ENCODE measurements around the gene CKAP2. TPM values are rescaled to one million over a fixed set of nuclear protein-coding genes. Genes with fewer than 3 reads are reported as not detected.

Gene CKAP2
- polyA plus RNA-seq (2011; rRNA removed) (24.5 and 25.4 TPM in 2 replicates), polyA plus RNA-seq (2017; fragmentation: RNase III; extraction: RNeasy Plus Mini Kit Qiagen cat#74134 plus additional on column Dnase treatment) (29.9 to 33.4 TPM (median 30.5 TPM) in 3 replicates), polyA minus RNA-seq (2011; rRNA and poly(A)+ RNA removed) (6.9 and 7.6 TPM in 2 replicates)
- polyA plus RNA-seq (2012; cell fraction: cytosol; rRNA removed) = 6.4 and 6.7 TPM in 2 replicates
- polyA plus RNA-seq (2012; cell fraction: nucleus; rRNA removed) = 4.3 and 6.2 TPM in 2 replicates

DNA sequence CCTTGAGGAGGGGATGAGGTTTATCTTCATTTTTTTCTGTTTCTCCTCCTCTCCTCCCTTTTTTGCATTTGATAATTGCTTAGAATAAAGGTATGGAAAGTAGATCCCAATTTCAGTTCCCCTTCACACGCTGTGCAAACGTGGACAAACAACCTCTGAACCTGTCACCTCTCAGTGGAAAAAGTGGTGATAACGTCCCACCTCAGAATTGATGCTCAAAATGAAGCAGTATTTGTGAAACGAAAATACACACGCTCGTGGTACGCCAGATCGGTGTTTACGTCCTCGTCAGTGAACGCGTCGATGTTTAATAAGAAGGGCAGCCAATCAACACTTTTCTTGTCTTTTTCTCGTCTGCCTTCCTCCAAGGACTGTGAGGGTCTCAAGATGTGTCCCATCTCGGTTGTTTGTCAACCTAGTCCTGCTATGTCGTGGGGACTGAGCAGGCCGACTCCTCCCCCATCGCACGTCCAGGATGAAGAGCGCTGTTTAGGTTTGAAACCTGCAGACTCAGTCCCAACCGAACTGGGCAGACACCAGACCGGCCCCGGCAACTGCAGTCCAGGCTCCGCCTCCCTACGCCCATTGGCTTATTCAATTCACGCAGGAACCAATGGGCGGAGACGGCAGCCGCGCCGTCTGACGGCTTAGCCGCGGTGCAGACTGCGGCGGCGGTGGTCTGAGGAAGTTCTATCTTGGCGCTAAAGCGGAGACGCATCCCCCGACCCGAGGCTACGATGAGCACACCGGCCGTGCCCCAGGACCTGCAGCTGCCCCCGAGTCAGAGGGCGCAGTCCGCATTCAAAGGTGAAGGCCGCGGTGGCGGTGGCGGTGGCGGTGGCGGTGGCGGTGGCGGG, at the start of gene CKAP2:
Gene CKAP2 (plus strand): TSS at position 659 of the 857 bp plus-strand sequence. CDS start 79 bp downstream, at position 738.
- DNase-seq (ENCODE audit: low read depth in 1 of 2, low spot score in 1 of 2) (peak; percentile 76 to 92), ATAC-seq (peak; percentile 91 to 92), FAIRE-seq (no peak)
- peak within 1 kb of the TSS; percentile 91 to 93 for H3K27ac ChIP-seq
- POLR2A ChIA-PET = no interaction called here
- H3K4me3 ChIP-seq = peak within 1 kb of the TSS; percentile 96
- WGBS (ENCODE audit: missing lambda C conversion rate) = under 1% methylated on average over 23 of the region's 56 CpGs
- peak within 1 kb of the TSS; percentile 98 for H3K4me2 ChIP-seq
- peaks cover 36% of the 10 kb centered on the region; the same call in 2 of the 3 replicates for H3K4me1 ChIP-seq
- H3K9me3 ChIP-seq = no peaks in the 10 kb centered on the region
- TF ChIP-seq MAZ (IDR thresholded peaks at IDR 0.05; ENCODE audit: borderline replicate concordance, low read depth, low read length) (no peak), RFX5 (IDR thresholded peaks at IDR 0.05) (peak; percentile 93), RARB (CRISPR knock-in tag; IDR thresholded peaks at IDR 0.05) (no peak), MAX (IDR thresholded peaks at IDR 0.05) (peak; percentile 15), CBX2 (IDR thresholded peaks at IDR 0.05; ENCODE audit: borderline replicate concordance, low read depth) (no peak), MYC (IDR thresholded peaks at IDR 0.05; ENCODE audit: borderline replicate concordance, low read length) (0 out of 2 replicates have a peak, but pooled peaks have one; percentile 32), POLR2A (IDR thresholded peaks at IDR 0.05; ENCODE audit: low read length) (peak; percentile 72), NFE2L2 (conservative IDR thresholded peaks at IDR 0.05; ENCODE audit: low read length) (no peak), ZC3H11A (IDR thresholded peaks at IDR 0.05) (no peak), JUN (IDR thresholded peaks at IDR 0.05) (peak; percentile 26 to 66; a peak in 4 of 5 replicates), HES2 (IDR thresholded peaks at IDR 0.05) (no peak), MAFK (IDR thresholded peaks at IDR 0.05; ENCODE audit: partially characterized antibody) (peak; percentile 44)
- TF ChIP-seq, protein P1, sequence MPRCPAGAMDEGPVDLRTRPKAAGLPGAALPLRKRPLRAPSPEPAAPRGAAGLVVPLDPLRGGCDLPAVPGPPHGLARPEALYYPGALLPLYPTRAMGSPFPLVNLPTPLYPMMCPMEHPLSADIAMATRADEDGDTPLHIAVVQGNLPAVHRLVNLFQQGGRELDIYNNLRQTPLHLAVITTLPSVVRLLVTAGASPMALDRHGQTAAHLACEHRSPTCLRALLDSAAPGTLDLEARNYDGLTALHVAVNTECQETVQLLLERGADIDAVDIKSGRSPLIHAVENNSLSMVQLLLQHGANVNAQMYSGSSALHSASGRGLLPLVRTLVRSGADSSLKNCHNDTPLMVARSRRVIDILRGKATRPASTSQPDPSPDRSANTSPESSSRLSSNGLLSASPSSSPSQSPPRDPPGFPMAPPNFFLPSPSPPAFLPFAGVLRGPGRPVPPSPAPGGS (IDR thresholded peaks at IDR 0.05) = peak; percentile 49; the same call in 1 of the 3 replicates
- CTCF ChIA-PET = no interaction called here

DNA sequence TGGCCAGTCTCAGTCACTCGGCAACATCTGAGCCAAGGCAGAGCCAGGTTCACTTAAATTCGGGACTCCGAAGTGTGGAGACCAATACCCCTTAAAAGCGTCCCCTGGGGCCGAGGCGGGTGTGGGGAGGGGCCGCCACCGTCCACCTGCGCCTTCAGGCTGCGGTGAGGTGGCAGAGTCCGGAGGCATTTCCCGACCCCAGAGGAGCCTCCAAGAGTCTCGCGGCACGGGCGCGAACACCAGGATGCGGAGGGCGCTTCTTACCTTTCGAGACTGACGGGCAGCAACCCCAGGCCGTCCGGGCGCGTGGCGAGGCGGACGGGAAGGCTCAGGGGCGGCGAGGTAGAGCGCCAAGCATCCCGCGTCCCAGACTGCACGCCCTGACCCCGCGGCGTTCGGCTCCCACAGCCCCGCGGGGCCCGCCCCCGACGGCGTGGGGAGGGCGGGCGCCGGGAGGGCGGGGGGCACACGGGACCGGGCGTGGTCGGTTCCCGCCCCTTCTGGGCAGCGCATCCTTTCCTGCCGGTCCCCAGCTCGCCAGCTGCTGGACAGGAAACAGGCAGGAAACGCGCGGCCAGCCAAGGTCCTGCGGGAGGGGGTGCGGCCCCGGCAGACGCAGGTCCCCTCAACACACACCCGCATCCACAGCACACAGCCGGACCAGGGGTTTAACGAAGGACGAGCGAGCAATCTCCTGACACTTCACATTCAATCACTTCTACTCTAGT, 49.3 kb upstream of the CKAP2 start, which contains the start of gene THSD1:
Gene THSD1 (minus strand): TSS at position 406 of the 728 bp plus-strand sequence. CDS start 3,572 bp downstream, outside the sequence.
- Histone ChIP-seq H3K4me1 (peaks cover 22% of the 10 kb centered on the region), H3K4me3 (peak within 1 kb of the TSS; percentile 81), H3K9me3 (no peaks in the 10 kb centered on the region), H3K27ac (peak within 1 kb of the TSS; percentile 75 to 88), H3K4me2 (peak within 1 kb of the TSS; percentile 94)
- CTCF ChIA-PET = interaction anchor here (0.6 to 3.7 kb wide), 3 partner anchors 44 to 995 kb away, joined by 3 to 30 read pairs (median 28); partner anchors contain the start of gene VPS36
- peak; percentile 44 for TF ChIP-seq POLR2A (IDR thresholded peaks at IDR 0.05; ENCODE audit: low read length)
- no peak for TF ChIP-seq POLR2AphosphoS2 (conservative IDR thresholded peaks at IDR 0.05; ENCODE audit: low read length)
- TF ChIP-seq MAX (IDR thresholded peaks at IDR 0.05) = peak; percentile 40
- TF ChIP-seq JUN (IDR thresholded peaks at IDR 0.05) = 0 out of 5 replicates have a peak, but pooled peaks of 1 of the 2 experiments have one; percentile 37
- POLR2A ChIA-PET = interaction anchor here (0.5 to 1.8 kb wide), 4 partner anchors 9 to 44 kb away, joined by 3 to 7 read pairs (median 6); partner anchors contain the start of gene VPS36
- peak; percentile 91 to 93 for ATAC-seq
- FAIRE-seq = no peak
- 1% methylated on average over 15 of the region's 68 CpGs for WGBS (ENCODE audit: missing lambda C conversion rate)
- peak; percentile 40 to 54 for DNase-seq (ENCODE audit: low read depth in 1 of 2, low spot score in 1 of 2)

- 66% methylated on average over 4 of the region's 4 CpGs for WGBS (ENCODE audit: missing lambda C conversion rate)
- ChIA-PET POLR2A (interaction anchor here (0.5 to 1.8 kb wide), 3 partner anchors 22 to 44 kb away, joined by 5 to 7 read pairs (median 6); partner anchors contain the start of gene VPS36), CTCF (interaction anchor here (3.7 kb wide), 1 partner anchor 44 kb away, joined by 30 read pairs; the partner anchor contains the start of gene VPS36)
- DNase-seq (ENCODE audit: low read depth in 1 of 2, low spot score in 1 of 2) = no peak
- peak overlapping the region; percentile 94 for H3K4me2 ChIP-seq
- no peaks in the 10 kb centered on the region for H3K9me3 ChIP-seq
- peak overlapping the region; percentile 81 for H3K4me3 ChIP-seq
- peaks cover 29% of the 10 kb centered on the region for H3K4me1 ChIP-seq
- H3K27ac ChIP-seq = peak overlapping the region; percentile 75 to 88
- no peak for ATAC-seq
- no peak for FAIRE-seq
- no peak for TF ChIP-seq CHD2 (IDR thresholded peaks at IDR 0.05; ENCODE audit: low read length, partially characterized antibody)
- no peak for TF ChIP-seq HEYL (CRISPR knock-in tag; IDR thresholded peaks at IDR 0.05)
- no peak for TF ChIP-seq CTCF (IDR thresholded peaks at IDR 0.05)
- no peak for TF ChIP-seq FOSB (CRISPR knock-in tag; IDR thresholded peaks at IDR 0.05)
- no peak for TF ChIP-seq POLR2AphosphoS2 (conservative IDR thresholded peaks at IDR 0.05; ENCODE audit: low read length)
- TF ChIP-seq CBX8 (IDR thresholded peaks at IDR 0.05) = no peak
- no peak for TF ChIP-seq KDM5A (IDR thresholded peaks at IDR 0.05)
- TF ChIP-seq, protein P2, sequence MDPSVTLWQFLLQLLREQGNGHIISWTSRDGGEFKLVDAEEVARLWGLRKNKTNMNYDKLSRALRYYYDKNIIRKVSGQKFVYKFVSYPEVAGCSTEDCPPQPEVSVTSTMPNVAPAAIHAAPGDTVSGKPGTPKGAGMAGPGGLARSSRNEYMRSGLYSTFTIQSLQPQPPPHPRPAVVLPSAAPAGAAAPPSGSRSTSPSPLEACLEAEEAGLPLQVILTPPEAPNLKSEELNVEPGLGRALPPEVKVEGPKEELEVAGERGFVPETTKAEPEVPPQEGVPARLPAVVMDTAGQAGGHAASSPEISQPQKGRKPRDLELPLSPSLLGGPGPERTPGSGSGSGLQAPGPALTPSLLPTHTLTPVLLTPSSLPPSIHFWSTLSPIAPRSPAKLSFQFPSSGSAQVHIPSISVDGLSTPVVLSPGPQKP (IDR thresholded peaks at IDR 0.05; ENCODE audit: low read depth, low read length) = no peak
- no peak for TF ChIP-seq EP300 (IDR thresholded peaks at IDR 0.05)
- TF ChIP-seq ESRRA (IDR thresholded peaks at IDR 0.05; ENCODE audit: borderline replicate concordance, low read length) = no peak
- TF ChIP-seq PHF8 (IDR thresholded peaks at IDR 0.05; ENCODE audit: borderline replicate concordance, low read depth) = no peak
- no peak for TF ChIP-seq CHD4 (IDR thresholded peaks at IDR 0.05; ENCODE audit: borderline replicate concordance)
Measured at GRCh38 chr13:52406629-52407028, 48.6 kb upstream of the CKAP2 start.
